NOMO-1 (cell line): ENCODE results near the gene SERPINB8.
"Not testable (repeated sequence)": the region's sequence is repeated elsewhere in the genome, so short reads cannot be mapped to it uniquely, and the experiment has no call there.

ENCODE experiments used
- DNase-seq, 2 experiments: peaks; one replicate each; lab custom pipeline; 2025; ENCODE audit not compliant: unreplicated experiment in 2 of 2; lab: John Stamatoyannopoulos, UW

SERPINB8 gene

DNA sequence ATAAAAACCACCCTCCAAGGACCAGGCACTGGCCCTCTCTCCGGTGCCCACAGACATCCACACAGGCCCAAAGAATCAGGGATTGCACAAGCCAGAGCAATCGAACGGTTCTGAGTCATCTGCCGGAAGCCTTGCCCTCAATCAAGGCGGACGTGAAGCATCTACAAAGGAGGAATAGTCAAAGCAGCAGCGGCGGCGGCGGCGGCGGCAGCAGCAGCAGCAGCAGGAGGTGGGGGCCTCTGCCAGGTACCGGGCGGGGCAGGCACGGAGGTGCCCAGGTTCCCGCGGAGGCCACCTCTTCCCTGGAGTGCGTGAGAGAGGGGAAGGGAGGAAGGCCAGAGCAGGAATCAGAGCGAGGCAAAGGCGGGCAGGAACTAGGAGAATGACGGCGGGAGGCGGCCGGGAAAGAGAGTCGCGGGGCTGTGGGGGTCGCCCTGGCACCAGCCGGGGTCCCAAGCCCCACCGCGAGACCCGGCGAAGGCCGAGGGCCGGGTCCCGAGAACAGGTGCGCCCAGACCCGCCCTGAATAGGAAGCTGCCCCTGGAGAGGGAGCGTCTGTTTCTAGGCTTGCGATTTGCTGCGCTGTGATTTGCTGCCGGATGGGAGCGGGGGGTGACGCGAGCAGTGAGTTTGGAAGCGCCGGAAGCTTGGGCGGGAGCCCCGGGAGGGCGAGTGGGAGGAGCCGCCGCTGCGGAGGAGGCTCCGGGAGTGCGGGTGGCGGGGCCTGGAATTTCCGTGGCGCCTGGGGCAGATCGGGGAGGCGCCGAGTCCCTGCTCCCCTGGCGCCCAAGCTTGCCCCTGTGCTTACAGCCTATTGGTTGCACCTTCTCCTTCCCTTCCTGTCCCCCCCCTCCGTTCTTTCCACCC is at the start of gene SERPINB8:
Gene SERPINB8 (plus strand): TSS at position 140 of the 867 bp plus-strand sequence. CDS start 8,228 bp downstream, outside the sequence.
- DNase-seq: peak; percentile 87 to 88

DNA sequence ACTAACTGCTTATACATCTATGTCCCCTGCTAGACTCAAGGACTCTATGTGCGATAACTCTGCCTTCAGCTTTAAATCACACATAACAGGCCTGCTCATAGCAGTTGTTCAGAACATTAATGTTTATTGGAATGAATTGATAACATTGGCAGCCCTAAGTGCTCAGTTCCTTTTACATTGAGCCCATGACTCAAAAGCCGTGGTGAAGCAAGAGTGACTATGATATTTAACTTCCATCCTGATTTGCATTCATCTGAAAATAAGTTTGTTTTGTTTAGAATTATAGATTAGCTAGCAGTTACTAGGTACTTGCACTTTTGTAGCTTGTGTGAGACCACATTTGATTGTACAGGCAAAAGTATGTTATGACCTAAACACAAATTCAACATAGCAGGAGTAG is 47.8 kb upstream of the SERPINB8 start:
- no peak for DNase-seq

GRCh38 chr18:63924551-63924950 is 45.3 kb upstream of the SERPINB8 start:
- no peak for DNase-seq

DNA sequence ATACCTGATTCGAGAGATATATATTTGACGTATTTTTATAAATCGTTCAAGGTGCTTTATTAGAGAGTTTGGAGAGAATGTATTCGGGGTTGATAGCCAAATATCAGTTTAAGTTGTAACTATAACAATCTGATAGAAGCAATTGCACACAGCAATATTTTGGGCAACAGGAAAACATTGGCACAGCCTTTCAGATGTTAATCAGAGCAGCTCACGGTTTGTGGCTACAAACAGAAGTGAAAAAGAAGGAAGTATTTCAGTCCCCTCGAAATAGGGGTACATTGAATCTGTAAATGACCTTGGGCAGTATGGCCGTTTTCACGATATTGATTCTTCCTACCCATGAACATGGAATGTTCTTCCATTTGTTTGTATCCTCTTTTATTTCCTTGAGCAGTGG is 41.5 kb upstream of the SERPINB8 start:
- peak; percentile 69 to 94 for DNase-seq

- peak in 1 of 2 experiments; percentile 70 for DNase-seq
Measured at GRCh38 chr18:63929369-63929768, 40.5 kb upstream of the SERPINB8 start.

DNA sequence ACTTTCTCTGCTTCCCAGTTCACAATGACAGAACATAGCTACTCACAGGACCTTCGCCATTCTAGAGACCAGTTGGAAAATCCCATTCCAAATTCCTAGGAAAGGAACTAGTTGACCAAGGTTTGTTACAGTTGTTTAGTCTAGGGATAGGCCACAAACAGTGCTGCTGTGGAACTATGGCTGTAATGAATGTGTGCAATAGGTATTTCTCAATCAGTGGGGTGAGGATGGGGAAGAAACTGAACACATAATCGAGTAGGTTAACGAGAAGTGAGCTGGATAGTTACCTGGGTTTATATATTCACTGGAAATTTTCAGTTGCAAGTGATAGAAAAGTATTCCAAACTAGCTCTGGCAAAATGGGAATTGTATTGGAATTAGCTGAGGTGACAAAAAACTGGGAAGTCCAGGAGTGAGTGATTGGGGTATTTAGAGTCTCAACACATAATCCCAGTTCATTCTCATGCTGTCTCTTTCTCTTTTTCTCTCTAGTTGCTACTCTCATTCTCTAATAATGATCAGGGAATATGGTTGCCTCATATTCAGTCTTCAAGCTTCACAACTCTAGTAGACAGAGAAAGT is 39.0 kb upstream of the SERPINB8 start:
- DNase-seq: peak; percentile 62 to 70

DNA sequence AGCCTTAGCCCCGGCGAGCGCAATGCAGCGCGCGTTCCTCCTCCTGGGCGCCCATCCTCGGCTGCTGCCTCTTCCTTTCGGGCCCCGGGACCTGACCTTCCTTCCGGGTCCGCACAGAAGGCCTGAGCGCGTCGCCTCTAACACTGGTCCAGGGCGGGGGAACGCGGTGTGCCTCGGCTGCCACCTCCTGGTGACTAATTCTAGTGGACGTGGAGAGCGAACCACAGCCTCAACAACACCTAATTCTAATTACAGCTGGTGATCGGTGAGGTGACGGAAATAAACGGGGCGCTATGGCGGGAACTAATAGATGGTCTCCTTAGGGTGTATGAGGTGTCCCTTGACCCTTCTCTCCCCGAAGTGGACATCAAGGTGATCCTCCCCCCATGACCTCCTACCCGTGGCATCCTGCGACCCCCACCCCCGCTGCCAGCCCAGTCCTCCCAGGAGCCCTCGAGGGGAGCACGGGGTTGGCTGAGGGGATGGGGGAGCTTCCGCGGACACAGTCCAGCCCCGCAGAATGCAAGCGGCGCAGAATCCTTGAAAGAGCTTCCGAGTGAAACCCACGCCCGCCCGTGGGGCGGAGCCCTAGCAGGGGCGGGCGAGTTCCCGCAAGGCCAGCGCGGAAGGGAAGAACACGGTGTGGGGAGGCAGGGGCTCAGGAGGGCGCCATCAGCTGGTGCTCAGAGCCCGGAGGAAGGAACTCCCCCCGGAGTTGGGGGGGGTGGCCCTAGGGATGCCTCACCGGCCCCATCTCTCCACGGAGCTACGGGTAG is 33.5 kb upstream of the SERPINB8 start:
- peak; percentile 93 to 94 for DNase-seq

- no peak for DNase-seq
Measured at GRCh38 chr18:63936932-63937393, 32.9 kb upstream of the SERPINB8 start.

DNA sequence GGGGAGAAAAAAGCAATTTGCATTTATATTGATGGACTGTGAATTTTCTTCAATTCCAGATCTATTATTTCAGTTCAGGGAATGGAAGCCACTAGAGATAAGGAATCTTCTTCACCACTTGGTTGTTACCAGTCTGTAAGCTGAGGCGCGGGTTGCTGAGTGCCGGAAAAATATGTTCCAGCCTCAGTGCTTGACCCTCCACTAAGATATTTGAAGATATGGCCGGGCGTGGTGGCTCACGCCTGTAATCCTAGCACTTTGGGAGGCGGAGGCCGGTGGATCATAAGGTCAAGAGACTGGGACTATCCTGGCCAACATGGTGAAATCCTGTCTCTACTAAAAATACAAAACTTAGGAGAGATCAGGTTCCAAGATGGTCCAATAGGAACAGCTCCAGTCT is 29.9 kb upstream of the SERPINB8 start:
- no peak for DNase-seq

DNA sequence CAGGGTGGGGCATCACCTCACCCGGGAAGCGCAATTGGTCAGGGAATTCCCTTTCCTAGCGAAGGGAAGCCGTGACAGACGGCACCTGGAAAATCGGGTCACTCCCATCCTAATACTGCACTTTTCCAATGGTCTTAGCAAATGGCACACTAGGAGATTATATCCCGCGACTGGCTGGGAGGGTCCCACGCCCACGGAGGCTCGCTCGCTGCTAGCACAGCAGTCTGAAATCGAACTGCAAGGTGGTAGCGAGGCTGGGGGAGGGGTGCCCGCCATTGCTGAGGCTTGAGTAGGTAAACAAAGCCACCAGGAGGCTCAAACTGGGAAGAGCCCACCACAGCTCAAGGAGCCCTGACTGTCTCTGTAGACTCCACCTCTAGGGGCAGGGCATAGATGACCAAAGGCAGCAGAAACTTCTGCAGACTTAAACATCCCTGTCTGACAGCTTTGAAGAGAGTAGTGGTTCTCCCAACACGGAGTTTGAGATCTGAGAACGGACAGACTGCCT is 29.3 kb upstream of the SERPINB8 start:
- not testable (repeated sequence) for DNase-seq

- no peak for DNase-seq
Measured at GRCh38 chr18:63947051-63947790, 22.7 kb upstream of the SERPINB8 start.

GRCh38 chr18:63949068-63949737 is 20.7 kb upstream of the SERPINB8 start, which contains the start of gene HMSD:
Gene HMSD, plus strand, starts transcription at chr18:63949301. Its CDS starts 4,155 bp downstream, at chr18:63953456.
- DNase-seq: peak; percentile 69 to 84

- DNase-seq: peak in 1 of 2 experiments; percentile 51
Measured at GRCh38 chr18:63951302-63951705, 18.6 kb upstream of the SERPINB8 start.

DNA sequence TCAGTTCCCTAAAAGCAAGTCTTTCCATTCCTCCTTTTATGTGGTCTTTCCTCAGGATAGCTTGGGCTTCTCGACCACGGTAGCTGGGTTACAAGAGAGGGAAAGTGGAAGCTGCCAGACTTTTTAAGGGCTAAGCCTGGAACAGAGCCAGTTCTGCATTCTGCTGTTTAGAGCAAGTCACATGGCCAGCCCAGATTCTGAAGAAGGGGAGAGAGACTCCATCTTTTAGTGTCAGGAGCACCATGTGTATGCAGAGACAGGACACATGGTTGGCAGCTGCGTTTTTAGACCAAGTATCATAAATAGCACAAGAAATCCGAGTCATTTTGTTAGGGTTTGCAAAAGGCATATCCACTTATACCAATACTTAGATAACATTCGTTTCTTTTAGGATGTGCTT is 16.1 kb upstream of the SERPINB8 start:
- DNase-seq: no peak

GRCh38 chr18:63956755-63957154 is 13.1 kb upstream of the SERPINB8 start:
- DNase-seq: no peak

- DNase-seq: no peak
Measured at GRCh38 chr18:63960891-63961290, 9.0 kb upstream of the SERPINB8 start.

DNA sequence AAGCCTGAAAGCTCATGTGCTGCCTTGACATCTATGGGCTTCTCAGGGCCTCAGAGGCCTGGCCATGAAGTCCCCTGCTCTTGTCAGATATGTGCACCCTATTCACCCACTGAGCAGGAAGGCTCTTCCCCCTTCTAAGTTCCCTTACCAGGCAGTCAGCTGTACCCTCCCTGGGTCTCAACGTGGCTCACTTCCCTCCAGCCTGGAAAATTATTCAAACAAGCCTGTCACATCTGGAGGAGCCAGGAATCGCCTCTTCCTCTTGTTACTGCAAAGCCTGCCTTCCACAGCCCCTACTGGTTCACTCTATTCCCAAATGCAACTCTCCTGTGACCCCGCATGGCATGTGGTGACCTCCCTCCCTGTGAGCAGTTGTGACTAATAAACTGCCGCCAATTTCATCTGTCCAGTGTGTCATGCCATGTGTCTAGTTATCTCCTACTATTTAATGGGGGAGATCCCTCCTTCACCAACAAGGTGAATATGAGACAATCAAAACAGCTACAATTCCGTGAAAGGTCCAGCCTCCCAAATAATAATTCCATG is 8.4 kb upstream of the SERPINB8 start:
- no peak for DNase-seq

GRCh38 chr18:63962137-63962536 is 7.7 kb upstream of the SERPINB8 start:
- no peak for DNase-seq

- peak; percentile 15 to 82 for DNase-seq
Measured at GRCh38 chr18:63963615-63964256, 6.1 kb upstream of the SERPINB8 start.
